GM12874 (cell line): ENCODE measurements around the gene ARF1.

ENCODE experiments used
- TF ChIP-seq, protein P1 (sequence below): IDR thresholded peaks from 2 replicates; pipeline ENCODE4 v1.5.1; 2011; ENCODE audit warnings: low read depth, mild to moderate bottlenecking, control low read depth, low read length, moderate library complexity; ENCODE audit not compliant: insufficient read depth

ARF1 gene

DNA sequence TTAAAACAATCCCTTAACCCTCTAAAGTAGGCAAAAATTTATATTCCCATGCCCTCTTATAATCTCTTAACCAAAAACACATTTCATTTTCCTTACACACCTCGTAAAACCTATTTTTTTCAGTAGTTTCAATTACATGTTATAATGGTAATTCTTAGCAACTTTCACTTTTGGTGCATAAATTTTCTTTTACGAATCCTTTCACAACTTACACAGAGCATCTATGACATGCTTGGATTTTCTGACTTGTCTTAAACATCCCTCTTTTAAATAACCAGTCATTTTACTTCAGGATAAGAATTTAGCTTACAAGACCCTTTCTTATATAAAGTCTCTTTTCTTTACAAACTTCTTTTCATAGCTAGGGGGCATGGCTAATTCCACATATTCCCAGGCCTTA is 35.5 kb downstream of the ARF1 start:
- TF ChIP-seq, protein P1, sequence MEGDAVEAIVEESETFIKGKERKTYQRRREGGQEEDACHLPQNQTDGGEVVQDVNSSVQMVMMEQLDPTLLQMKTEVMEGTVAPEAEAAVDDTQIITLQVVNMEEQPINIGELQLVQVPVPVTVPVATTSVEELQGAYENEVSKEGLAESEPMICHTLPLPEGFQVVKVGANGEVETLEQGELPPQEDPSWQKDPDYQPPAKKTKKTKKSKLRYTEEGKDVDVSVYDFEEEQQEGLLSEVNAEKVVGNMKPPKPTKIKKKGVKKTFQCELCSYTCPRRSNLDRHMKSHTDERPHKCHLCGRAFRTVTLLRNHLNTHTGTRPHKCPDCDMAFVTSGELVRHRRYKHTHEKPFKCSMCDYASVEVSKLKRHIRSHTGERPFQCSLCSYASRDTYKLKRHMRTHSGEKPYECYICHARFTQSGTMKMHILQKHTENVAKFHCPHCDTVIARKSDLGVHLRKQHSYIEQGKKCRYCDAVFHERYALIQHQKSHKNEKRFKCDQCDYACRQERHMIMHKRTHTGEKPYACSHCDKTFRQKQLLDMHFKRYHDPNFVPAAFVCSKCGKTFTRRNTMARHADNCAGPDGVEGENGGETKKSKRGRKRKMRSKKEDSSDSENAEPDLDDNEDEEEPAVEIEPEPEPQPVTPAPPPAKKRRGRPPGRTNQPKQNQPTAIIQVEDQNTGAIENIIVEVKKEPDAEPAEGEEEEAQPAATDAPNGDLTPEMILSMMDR = no peak

DNA sequence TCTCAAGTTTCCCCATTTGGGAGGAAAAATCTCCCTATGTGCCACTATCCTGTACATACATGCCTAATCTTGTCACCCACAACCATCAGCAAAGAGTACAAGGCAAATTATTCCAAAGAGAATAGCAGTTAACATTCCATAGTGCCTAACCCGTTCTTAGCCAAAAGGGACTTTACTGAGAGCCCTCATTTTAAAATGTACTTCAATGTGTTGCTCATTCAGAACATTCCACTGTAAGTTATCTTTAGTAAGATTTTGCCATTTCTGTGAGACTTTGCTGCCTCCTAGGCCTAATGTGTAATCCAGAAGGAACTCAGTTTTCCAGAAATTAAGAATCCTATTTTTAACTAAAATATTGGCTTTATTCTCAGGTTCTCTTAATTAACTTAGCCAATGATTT is 37.8 kb downstream of the ARF1 start:
- TF ChIP-seq, protein P1 = no peak

DNA sequence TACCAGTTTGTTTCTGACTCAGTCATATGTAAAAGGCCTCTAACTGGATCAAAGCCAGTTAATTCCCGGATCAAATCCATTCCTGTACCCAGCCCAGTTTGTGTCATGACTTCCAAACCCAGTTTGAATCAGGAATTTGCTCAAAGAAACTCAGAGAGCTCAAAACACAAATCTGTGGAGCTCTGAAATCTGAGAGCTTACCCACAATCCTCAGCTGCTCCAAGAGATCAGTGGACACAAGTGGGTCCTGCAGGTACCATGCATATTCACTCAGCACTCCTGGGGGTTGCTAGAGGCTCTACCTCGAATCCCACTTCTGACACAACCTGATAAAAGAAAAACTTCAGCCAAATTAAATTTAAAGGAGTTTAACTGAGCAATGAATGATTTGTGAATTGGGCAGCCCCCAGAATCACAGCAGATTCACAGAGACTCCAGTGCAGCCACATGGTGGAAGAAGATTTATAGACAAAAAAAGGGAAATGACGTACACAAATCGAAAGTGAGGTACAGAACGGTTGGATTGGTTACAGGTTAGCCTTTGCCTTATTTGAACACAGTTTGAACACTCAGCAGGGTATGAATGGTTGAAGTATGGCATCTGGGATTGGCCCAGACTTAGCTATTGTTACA is 38.5 kb downstream of the ARF1 start:
- TF ChIP-seq, protein P1 = no peak

DNA sequence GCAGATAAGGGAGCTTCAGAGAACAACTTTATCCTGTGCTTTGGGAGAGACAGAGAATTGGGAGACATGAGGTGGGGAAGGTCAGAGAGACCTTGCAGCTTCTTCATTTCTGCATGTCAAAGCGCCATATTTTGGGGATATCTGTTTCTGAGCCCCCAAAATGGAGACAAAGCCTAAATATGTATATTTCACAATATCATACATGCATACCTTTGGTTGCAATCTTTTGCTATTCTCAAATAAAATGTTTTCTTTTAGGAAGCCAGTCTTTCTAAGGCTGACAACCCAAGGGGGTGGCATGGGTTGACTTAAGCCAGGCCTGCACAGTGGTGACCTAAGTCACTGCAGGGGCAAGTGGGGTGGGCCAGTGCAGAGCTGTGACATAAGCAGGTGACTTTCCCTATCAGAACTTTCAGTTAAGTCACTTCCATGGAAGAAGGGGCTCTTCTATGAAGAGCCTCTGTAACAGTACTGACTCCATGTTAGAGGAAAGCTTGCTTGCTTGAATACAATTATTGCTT is 40.5 kb downstream of the ARF1 start:
- TF ChIP-seq, protein P1 = no peak

DNA sequence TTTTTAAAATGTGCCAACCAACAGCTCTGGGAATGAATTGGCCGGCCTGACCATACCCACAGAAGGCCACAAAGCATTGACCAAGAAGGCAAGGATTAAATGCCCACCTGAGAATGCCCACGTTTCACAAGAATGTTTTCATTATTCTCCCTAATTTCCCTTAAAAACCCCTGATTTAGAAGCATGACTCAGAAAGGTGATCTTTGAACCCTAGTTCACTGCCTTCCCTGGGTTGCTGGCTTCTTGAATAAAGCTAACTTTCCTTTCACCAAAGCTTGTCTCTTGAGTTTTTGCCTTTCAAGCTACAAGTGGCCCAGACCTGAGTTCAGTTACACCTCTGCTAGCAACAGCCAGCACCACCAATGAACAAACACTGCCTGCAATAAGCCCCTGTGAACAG is 41.0 kb downstream of the ARF1 start:
- TF ChIP-seq, protein P1 = no peak

DNA sequence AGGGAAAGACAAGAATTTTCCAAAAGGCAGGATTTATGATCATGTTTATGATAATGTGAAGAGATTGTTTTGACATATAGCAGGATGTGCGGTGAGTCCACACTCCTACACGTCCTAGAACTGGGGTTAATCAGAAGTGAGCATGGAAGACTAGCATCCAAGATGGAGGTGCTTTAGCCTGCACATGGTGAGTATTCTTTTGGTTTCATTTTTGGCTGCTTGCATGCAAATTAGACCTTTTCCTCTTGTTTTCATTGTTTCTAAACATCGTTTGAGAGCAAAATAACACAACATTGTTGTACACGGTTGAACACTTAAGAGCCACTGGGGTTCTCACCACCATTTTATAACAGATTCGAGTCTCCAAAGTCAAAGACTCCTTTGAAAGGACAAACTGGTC is 42.7 kb downstream of the ARF1 start:
- TF ChIP-seq, protein P1 = no peak

DNA sequence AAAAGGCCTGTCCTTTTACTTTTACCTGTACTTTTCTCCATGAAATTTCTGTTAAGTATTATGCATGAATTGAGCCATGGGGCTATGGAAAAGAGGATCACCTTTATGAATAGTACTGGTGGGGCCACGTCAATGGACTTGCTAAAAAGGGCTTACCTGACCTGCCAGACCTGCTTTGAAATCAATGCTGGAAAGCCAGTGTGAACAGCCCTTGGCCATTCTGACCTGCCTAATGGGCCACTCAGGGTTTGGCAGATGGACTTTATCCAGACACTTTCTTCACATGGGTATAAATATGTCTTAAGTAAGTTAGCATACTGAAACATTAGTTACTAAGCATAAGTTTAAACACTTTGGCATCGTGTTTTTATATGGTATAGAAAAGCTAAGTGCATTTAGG is 49.3 kb downstream of the ARF1 start:
- TF ChIP-seq, protein P1 = no peak

DNA sequence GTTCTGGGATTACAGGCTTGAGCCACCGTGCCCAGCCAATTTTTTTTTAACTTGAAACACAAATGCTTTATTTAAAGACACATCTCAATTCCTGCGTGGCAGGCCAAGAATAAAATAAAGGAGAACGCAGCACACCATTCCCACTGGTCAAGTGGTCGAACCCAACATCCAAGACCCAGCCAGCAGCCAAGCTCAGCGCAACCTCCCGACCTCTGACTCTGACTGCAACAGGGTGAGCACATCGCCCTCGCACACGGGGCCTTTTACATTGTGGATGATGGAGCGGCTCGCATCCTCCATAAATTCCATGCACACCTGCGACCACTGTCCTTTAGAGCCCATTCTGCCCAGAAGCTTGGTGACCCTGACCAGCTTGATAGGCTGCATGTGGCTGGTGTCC is 52.1 kb downstream of the ARF1 start:
- TF ChIP-seq, protein P1 = no peak
